HCT116 (cell line): ENCODE measurements around the gene ADAM19. TPM values are rescaled to one million over a fixed set of nuclear protein-coding genes. Genes with fewer than 3 reads are reported as not detected.

ENCODE experiments used
- ATAC-seq: fragments of 200-7000 bp; cut with Tn5 transposase; 2 replicates; pipeline ENCODE4 v1.9.1; 2020; ENCODE audit warnings: mild to moderate bottlenecking, moderate library complexity
- BruUV-seq: library from RNA; stranded (reverse); fragments of 400-500 nt; replicated peaks from 2 replicates; lab custom pipeline; 2021; lab: Mats Ljungman, UMichigan
- CTCF ChIA-PET: fragments of 300-600 bp; sonication (Branson Sonifier 250); formaldehyde crosslinking; loops from one replicate; lab custom pipeline; 2021; ENCODE audit warnings: antibody characterized with exemption; lab: Charles Lee
- POLR2A ChIA-PET: fragments of 300-600, 350-600 bp; sonication (Branson Sonifier 250); formaldehyde crosslinking; loops from one replicate; lab custom pipeline; 2021; ENCODE audit warnings: antibody characterized with exemption; lab: Charles Lee
- RAD21 ChIA-PET, 2 experiments: fragments of 300-600 bp; sonication (Branson Sonifier 250); formaldehyde crosslinking; loops; one replicate each; lab custom pipeline; 2023; ENCODE audit warnings: low total read pairs in 2 of 2; ENCODE audit not compliant: uncharacterized antibody in 2 of 2, unreplicated experiment in 2 of 2, low non-redundant PET in 1 of 2; lab: Charles Lee
- DNase-seq: peaks from one replicate; pipeline ENCODE4 v3.0.0-alpha.2; 2010; ENCODE audit warnings: low read depth, low spot score
- H2AFZ ChIP-seq: fragments of 200-600 bp; shearing (Covaris generic), sonication (generic); 2 replicates; pipeline ENCODE4 v1.6.1; 2017; ENCODE audit warnings: low read depth, mixed run types, mixed read lengths, antibody characterized with exemption, low read length; ENCODE audit not compliant: poor library complexity, severe bottlenecking
- H3K27ac ChIP-seq: 2 replicates; pipeline ENCODE4 v1.5.1; 2012; ENCODE audit warnings: low read depth, low read length
- H3K27me3 ChIP-seq: fragments of 200-600 bp; sonication (generic); 2 replicates; pipeline ENCODE4 v1.6.1; 2016; ENCODE audit warnings: mixed run types, low read length, mixed read lengths; ENCODE audit not compliant: insufficient read depth
- H3K36me3 ChIP-seq, 2 experiments: fragments of 200-500 bp in 1 of 2; fragments of 200-600 bp in 1 of 2; sonication (Bioruptor generic) in 1 of 2; sonication (generic) in 1 of 2; 2 replicates each; pipeline versions ENCODE4 v1.5.1 to v1.6.1; 2014 to 2016; ENCODE audit warnings: low read length in 2 of 2, inconsistent platforms in 1 of 2, mixed read lengths in 1 of 2, mixed run types in 1 of 2; ENCODE audit not compliant: insufficient read depth in 2 of 2, control insufficient read depth in 1 of 2
- H3K4me1 ChIP-seq, 2 experiments: fragments of 200-600 bp in 1 of 2; sonication (generic) in 1 of 2; 2 replicates each; pipeline versions ENCODE4 v1.5.1 to v1.6.1; 2012 to 2017; ENCODE audit warnings: low read length in 2 of 2, inconsistent platforms in 1 of 2, mild to moderate bottlenecking in 1 of 2, mixed read lengths in 1 of 2, mixed run types in 1 of 2, moderate library complexity in 1 of 2; ENCODE audit not compliant: insufficient read depth in 2 of 2, control insufficient read depth in 1 of 2
- H3K4me2 ChIP-seq: fragments of 200-600 bp; sonication (generic); 2 replicates; pipeline ENCODE4 v1.6.1; 2017; ENCODE audit warnings: mixed run types, low read length, mixed read lengths
- H3K4me3 ChIP-seq, 2 experiments: fragments of 200-600 bp in 1 of 2; sonication (generic) in 1 of 2; replicated peaks in 1 of 2; 2 replicates each; pipeline ENCODE4 v1.5.1; 2011 to 2016; ENCODE audit warnings: low read length in 2 of 2, control low read depth in 1 of 2, low read depth in 1 of 2, mild to moderate bottlenecking in 1 of 2, mixed read lengths in 1 of 2, mixed run types in 1 of 2
- H3K79me2 ChIP-seq: fragments of 200-600 bp; sonication (generic); 2 replicates; pipeline ENCODE4 v1.6.1; 2017; ENCODE audit warnings: mild to moderate bottlenecking, mixed run types, low read length, moderate library complexity, mixed read lengths; ENCODE audit not compliant: insufficient read depth
- H3K9ac ChIP-seq: fragments of 200-600 bp; sonication (generic); 2 replicates; pipeline ENCODE4 v1.6.1; 2016; ENCODE audit warnings: low read length, mixed read lengths
- H3K9me2 ChIP-seq: fragments of 200-600 bp; sonication (generic), shearing (Covaris generic); 2 replicates; pipeline ENCODE4 v1.6.1; 2017; ENCODE audit warnings: mixed run types, mild to moderate bottlenecking, moderate library complexity; ENCODE audit not compliant: insufficient read depth
- H3K9me3 ChIP-seq, 2 experiments: fragments of 200-500 bp in 1 of 2; fragments of 200-600 bp in 1 of 2; sonication (Bioruptor generic) in 1 of 2; sonication (generic) in 1 of 2; 2 replicates each; pipeline ENCODE4 v1.6.1; 2014 to 2017; ENCODE audit warnings: low read length in 2 of 2, mixed read lengths in 2 of 2, inconsistent platforms in 1 of 2, low read depth in 1 of 2, mild to moderate bottlenecking in 1 of 2, mixed run types in 1 of 2, moderate library complexity in 1 of 2; ENCODE audit not compliant: control insufficient read depth in 1 of 2, insufficient read depth in 1 of 2
- H4K20me1 ChIP-seq: fragments of 200-600 bp; sonication (generic), shearing (Covaris generic); 2 replicates; pipeline ENCODE4 v1.6.1; 2017; ENCODE audit warnings: mixed run types, mild to moderate bottlenecking, moderate library complexity; ENCODE audit not compliant: insufficient read depth
- CEBPB ChIP-seq: IDR thresholded peaks from 2 replicates; pipeline ENCODE4 v1.6.1; 2012; ENCODE audit warnings: low read depth
- EZH2 ChIP-seq: fragments of 200-600 bp; sonication (generic); IDR thresholded peaks from 2 replicates; pipeline ENCODE4 v1.6.1; 2017; ENCODE audit warnings: antibody characterized with exemption, mixed run types
- EZH2phosphoT487 ChIP-seq: fragments of 200-600 bp; IDR thresholded peaks from 2 replicates; pipeline ENCODE4 v1.6.1; 2018; ENCODE audit warnings: antibody characterized with exemption, borderline replicate concordance
- JUND ChIP-seq: IDR thresholded peaks from 2 replicates; pipeline ENCODE4 v1.6.1; 2012
- MAX ChIP-seq: IDR thresholded peaks from 2 replicates; pipeline ENCODE4 v1.6.1; 2012
- POLR2A ChIP-seq: IDR thresholded peaks from 2 replicates; pipeline ENCODE4 v1.7.0; 2011; ENCODE audit warnings: borderline replicate concordance; ENCODE audit not compliant: insufficient read depth, insufficient read length; ENCODE audit errors: extremely low read depth
- POLR2AphosphoS5 ChIP-seq: IDR thresholded peaks from 2 replicates; pipeline ENCODE4 v1.6.1; 2011; ENCODE audit warnings: mild to moderate bottlenecking, low read depth, low read length, moderate library complexity
- RAD21 ChIP-seq: IDR thresholded peaks from 2 replicates; pipeline ENCODE4 v1.6.1; 2012; ENCODE audit warnings: low read depth, mild to moderate bottlenecking
- SP1 ChIP-seq: IDR thresholded peaks from 2 replicates; pipeline ENCODE4 v1.6.1; 2012; ENCODE audit warnings: low read depth
- SRF ChIP-seq: IDR thresholded peaks from 2 replicates; pipeline ENCODE4 v1.6.1; 2012; ENCODE audit warnings: low read depth
- TCF7L2 ChIP-seq: IDR thresholded peaks from 2 replicates; pipeline ENCODE4 v1.7.0; 2011; ENCODE audit warnings: borderline replicate concordance, inconsistent platforms; ENCODE audit not compliant: insufficient read depth, insufficient read length; ENCODE audit errors: extremely low read depth
- YY1 ChIP-seq: IDR thresholded peaks from 2 replicates; pipeline ENCODE4 v1.6.1; 2011; ENCODE audit warnings: low read length, low read depth, moderate library complexity, mild to moderate bottlenecking; ENCODE audit not compliant: insufficient replicate concordance; ENCODE audit errors: extremely low read depth
- ZBTB33 ChIP-seq: IDR thresholded peaks from 2 replicates; pipeline ENCODE4 v1.6.1; 2011; ENCODE audit warnings: mild to moderate bottlenecking, low read length, moderate library complexity; ENCODE audit not compliant: insufficient replicate concordance; ENCODE audit errors: extremely low read depth
- ZFX ChIP-seq: fragments of 450-650 bp; IDR thresholded peaks from 2 replicates; pipeline ENCODE4 v1.6.1; 2017
- ZNF274 ChIP-seq: fragments of 200-500 bp; sonication (Bioruptor generic); IDR thresholded peaks from 2 replicates; pipeline ENCODE4 v1.6.1; 2014; ENCODE audit warnings: mild to moderate bottlenecking, low read depth, low read length, inconsistent platforms
- intact Hi-C: fragments of 100-400 bp; cut with micrococcal nuclease; formaldehyde crosslinking; loops from 2 replicates; pipeline ENCODE4 v1.10.0; 2022
- total RNA-seq: library from RNA; stranded (reverse); gene quantifications from one replicate; pipeline ENCODE4 v1.2.1, GENCODE V29; 2021; ENCODE audit not compliant: unreplicated experiment

ADAM19 gene
- total RNA-seq, 1 experiment from 2014 or later: 77.3 TPM

GRCh38 chr5:157571357-157571827 lies 4.2 kb downstream of the ADAM19 start:
- Histone ChIP-seq H3K9ac (no peak overlapping the region), H3K27ac (no peak overlapping the region), H3K4me3 (no peak overlapping the region), H3K27me3 (no peaks in the 10 kb centered on the region), H3K9me3 (no peaks in the 10 kb centered on the region), H2AFZ (no peak overlapping the region), H3K79me2 (peaks cover 54% of the 10 kb centered on the region), H3K9me2 (no peaks in the 10 kb centered on the region), H3K4me1 (peaks cover 14 to 47% of the 10 kb centered on the region in 2 experiments), H3K36me3 (peaks cover 14 to 18% of the 10 kb centered on the region in 2 experiments; a peak in 3 of 4 replicates), H4K20me1 (no peaks in the 10 kb centered on the region), H3K4me2 (peak overlapping the region; percentile 18; the same call in 1 of the 2 replicates)
- POLR2A ChIA-PET: no interaction called here
- ATAC-seq (no peak), DNase-seq (no peak)
- no TSS peak for BruUV-seq
- RAD21 ChIA-PET: no interaction called here
- TF ChIP-seq SRF (no peak), POLR2A (no peak), YY1 (no peak)
- intact Hi-C loops: no loop called here
- CTCF ChIA-PET: interaction anchor here (1.0 kb wide), 1 partner anchor 99 kb away, joined by 4 read pairs; no protein-coding TSS in a partner anchor

- Histone ChIP-seq H3K4me3 (no peak overlapping the region), H3K9me3 (no peaks in the 10 kb centered on the region), H3K79me2 (peaks cover 59% of the 10 kb centered on the region), H3K4me2 (no peak overlapping the region), H3K4me1 (peaks cover 14 to 41% of the 10 kb centered on the region in 2 experiments), H3K27me3 (no peaks in the 10 kb centered on the region), H3K36me3 (peaks cover 14 to 22% of the 10 kb centered on the region in 2 experiments; a peak in 3 of 4 replicates), H3K27ac (no peak overlapping the region), H3K9ac (no peak overlapping the region), H3K9me2 (no peaks in the 10 kb centered on the region), H2AFZ (no peak overlapping the region), H4K20me1 (no peaks in the 10 kb centered on the region)
- intact Hi-C loops: no loop called here
- no peak for ATAC-seq
- no TSS peak for BruUV-seq
- POLR2A ChIA-PET: no interaction called here
- RAD21 ChIA-PET: no interaction called here
- DNase-seq: no peak
- TF ChIP-seq RAD21 (no peak), SP1 (no peak), POLR2AphosphoS5 (no peak), JUND (no peak), ZBTB33 (no peak), SRF (no peak), TCF7L2 (no peak), MAX (no peak), POLR2A (no peak), EZH2 (no peak), CEBPB (no peak), YY1 (no peak), ZFX (no peak), ZNF274 (no peak), EZH2phosphoT487 (no peak)
- CTCF ChIA-PET: no interaction called here
These were observed 4.9 kb downstream of the ADAM19 start for GRCh38 chr5:157570531-157571200.
